ENCODE results near the gene ENTPD6. TPM values are rescaled to one million over a fixed set of nuclear protein-coding genes. Genes with fewer than 3 reads are reported as not detected.
A peak's percentile ranks its signal among the peaks of the same experiment; 100 is the strongest.

The ENTPD6 gene
- total and polyA plus RNA-seq, 12 donors: 30.9 to 260 (median 107) TPM

DNA sequence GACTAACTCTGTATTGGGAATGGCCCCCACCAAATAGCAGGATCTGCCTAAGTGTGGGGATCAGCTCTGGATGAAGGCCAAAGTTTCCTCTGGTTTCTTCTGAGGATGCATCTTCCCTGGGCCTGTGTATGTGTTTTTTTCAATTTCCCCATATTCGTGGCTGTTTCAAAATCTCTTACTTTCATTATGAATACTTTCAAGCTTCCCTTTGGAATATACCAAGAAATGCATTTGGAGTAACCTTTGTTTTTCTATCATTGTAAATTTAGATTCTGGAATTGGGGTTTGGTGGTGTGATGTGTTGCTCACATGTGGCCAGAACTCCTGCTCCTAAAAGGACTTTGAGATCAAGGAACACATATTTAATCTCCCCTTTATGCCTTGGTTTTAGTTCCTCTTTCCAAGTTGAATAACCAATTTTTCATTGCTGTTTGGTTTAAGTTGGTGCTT, 8.4 kb downstream of the ENTPD6 start:
- 52 to 61% (median 55%) methylated on average over 1 of the region's 1 CpG for WGBS, 4 donors
- peaks cover 4 to 29% of the 10 kb centered on the region in 2 donors for H3K4me1 ChIP-seq (replicated peaks in 1 of 2)
- intact Hi-C loops (cut with DNase I): no loop called here
- H3K9me3 ChIP-seq (replicated peaks in 1 of 3): no peaks in the 10 kb centered on the region
- DNase-seq: no peak
- H3K27ac ChIP-seq: peak overlapping the region in 1 of 5 donors; percentile 50
- H3K4me3 ChIP-seq: no peak overlapping the region
- no peaks in the 10 kb centered on the region for H3K27me3 ChIP-seq
- TF ChIP-seq, protein P1, sequence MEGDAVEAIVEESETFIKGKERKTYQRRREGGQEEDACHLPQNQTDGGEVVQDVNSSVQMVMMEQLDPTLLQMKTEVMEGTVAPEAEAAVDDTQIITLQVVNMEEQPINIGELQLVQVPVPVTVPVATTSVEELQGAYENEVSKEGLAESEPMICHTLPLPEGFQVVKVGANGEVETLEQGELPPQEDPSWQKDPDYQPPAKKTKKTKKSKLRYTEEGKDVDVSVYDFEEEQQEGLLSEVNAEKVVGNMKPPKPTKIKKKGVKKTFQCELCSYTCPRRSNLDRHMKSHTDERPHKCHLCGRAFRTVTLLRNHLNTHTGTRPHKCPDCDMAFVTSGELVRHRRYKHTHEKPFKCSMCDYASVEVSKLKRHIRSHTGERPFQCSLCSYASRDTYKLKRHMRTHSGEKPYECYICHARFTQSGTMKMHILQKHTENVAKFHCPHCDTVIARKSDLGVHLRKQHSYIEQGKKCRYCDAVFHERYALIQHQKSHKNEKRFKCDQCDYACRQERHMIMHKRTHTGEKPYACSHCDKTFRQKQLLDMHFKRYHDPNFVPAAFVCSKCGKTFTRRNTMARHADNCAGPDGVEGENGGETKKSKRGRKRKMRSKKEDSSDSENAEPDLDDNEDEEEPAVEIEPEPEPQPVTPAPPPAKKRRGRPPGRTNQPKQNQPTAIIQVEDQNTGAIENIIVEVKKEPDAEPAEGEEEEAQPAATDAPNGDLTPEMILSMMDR (IDR thresholded peaks at IDR 0.05): no peak
- TF ChIP-seq POLR2A (IDR thresholded peaks at IDR 0.05): no peak
- no peaks in the 10 kb centered on the region for H3K36me3 ChIP-seq (replicated peaks in 1 of 2)

GRCh38 chr20:25204550-25205276, 9.2 kb downstream of the ENTPD6 start:
- Histone ChIP-seq H3K36me3 (replicated peaks in 1 of 2) (peaks cover 0 to under 1% of the 10 kb centered on the region in 2 donors), H3K4me3 (no peak overlapping the region), H3K27me3 (no peaks in the 10 kb centered on the region), H3K9me3 (replicated peaks in 1 of 3) (no peaks in the 10 kb centered on the region), H3K4me1 (replicated peaks in 1 of 2) (peaks cover 4 to 21% of the 10 kb centered on the region in 2 donors), H3K27ac (peak overlapping the region in 2 of 5 donors; percentile 15 to 66)
- intact Hi-C loops (cut with DNase I): no loop called here
- TF ChIP-seq, protein P1 (IDR thresholded peaks at IDR 0.05): no peak
- TF ChIP-seq POLR2A (IDR thresholded peaks at IDR 0.05): no peak
- peak in 2 of 7 donors; percentile 18 to 51 for DNase-seq
- 82 to 85% (median 83%) methylated on average over 9 of the region's 9 CpGs for WGBS, 4 donors

DNA sequence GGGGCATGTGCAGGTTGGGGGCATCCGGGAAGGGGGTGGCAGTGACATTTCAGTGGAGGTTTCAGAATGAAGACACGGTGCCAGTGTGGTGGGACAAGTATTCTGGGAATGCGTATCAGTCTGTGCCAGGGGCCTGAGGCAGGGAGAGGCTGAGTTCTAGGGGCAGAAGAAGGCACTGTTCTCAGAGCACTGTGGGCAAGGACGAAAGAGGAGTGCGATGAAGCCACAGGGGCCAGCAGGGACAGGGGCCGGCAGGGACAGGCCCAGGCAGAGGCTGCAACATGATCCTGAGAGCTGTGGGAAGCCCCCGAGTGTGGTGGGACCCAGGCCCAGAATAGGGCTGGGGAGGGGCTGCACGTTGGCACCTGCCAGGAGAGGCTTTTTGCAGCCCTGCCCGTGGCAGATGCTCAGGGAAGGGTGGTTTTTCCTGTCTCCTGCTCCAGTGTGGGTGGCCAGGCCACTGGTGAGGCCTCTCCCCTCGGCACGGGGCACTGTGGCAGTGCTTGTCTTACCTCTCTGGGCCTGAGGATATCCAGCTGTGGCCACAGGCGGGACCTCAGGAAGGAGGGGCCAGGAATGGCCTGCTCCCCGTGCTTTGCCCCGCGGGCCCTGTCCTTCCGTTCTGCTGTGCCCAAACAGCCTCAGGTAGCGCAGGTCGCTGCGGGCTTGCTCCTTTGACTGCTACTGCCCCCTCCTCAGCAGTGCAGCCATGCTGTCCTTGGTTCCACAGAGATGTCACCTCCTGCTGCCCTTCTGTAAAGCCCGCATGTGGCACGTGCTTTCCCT, 10.0 kb downstream of the ENTPD6 start:
- no peaks in the 10 kb centered on the region for H3K27me3 ChIP-seq
- TF ChIP-seq POLR2A (IDR thresholded peaks at IDR 0.05): no peak
- TF ChIP-seq, protein P1 (IDR thresholded peaks at IDR 0.05): no peak
- H3K27ac ChIP-seq: peak overlapping the region in 1 of 5 donors; percentile 66
- no peaks in the 10 kb centered on the region for H3K9me3 ChIP-seq (replicated peaks in 1 of 3)
- intact Hi-C loops (cut with DNase I): no loop called here
- H3K4me1 ChIP-seq (replicated peaks in 1 of 2): peaks cover 4 to 13% of the 10 kb centered on the region in 2 donors
- WGBS, 4 donors: 81 to 93% (median 82%) methylated on average over 13 to 21 of the region's 21 CpGs
- H3K4me3 ChIP-seq: no peak overlapping the region
- H3K36me3 ChIP-seq (replicated peaks in 1 of 2): peaks cover 0 to 8% of the 10 kb centered on the region in 2 donors
- DNase-seq: peak in 3 of 7 donors; percentile 14 to 47 (median 19)

- WGBS, 4 donors: 86 to 100% (median 91%) methylated on average over 1 to 9 of the region's 9 CpGs
- TF ChIP-seq POLR2A (IDR thresholded peaks at IDR 0.05): no peak
- TF ChIP-seq, protein P1 (IDR thresholded peaks at IDR 0.05): no peak
- no peak overlapping the region for H3K4me3 ChIP-seq
These were observed 10.5 kb downstream of the ENTPD6 start for GRCh38 chr20:25206063-25206403.

More at GRCh38 chr20:25206063-25206403, 10.5 kb downstream of the ENTPD6 start:
- DNase-seq: peak in 2 of 7 donors; percentile 9 to 18
- intact Hi-C loops (cut with DNase I): no loop called here
- Histone ChIP-seq H3K9me3 (replicated peaks in 1 of 3) (no peaks in the 10 kb centered on the region), H3K36me3 (replicated peaks in 1 of 2) (peaks cover 0 to 13% of the 10 kb centered on the region in 2 donors), H3K4me1 (replicated peaks in 1 of 2) (peaks cover 4 to 11% of the 10 kb centered on the region in 2 donors), H3K27me3 (no peaks in the 10 kb centered on the region), H3K27ac (peak overlapping the region in 1 of 5 donors; percentile 66)
